NCI-H187 (cell line): Measurements from ENCODE around the gene ASB6.
"Not testable (repeated sequence)": the region's sequence is repeated elsewhere in the genome, so short reads cannot be mapped to it uniquely, and the experiment has no call there.

Experiments used
- DNase-seq, 2 experiments: peaks; one replicate each; lab custom pipeline; 2025; lab: John Stamatoyannopoulos, UW

ASB6 gene

GRCh38 chr9:129606161-129607026, 35.6 kb downstream of the ASB6 start:
- DNase-seq: no peak

GRCh38 chr9:129604766-129605163, 37.2 kb downstream of the ASB6 start:
- DNase-seq: no peak

GRCh38 chr9:129604056-129604765, 37.7 kb downstream of the ASB6 start:
- DNase-seq: no peak

GRCh38 chr9:129602598-129603415, 39.1 kb downstream of the ASB6 start:
- DNase-seq: no peak

- DNase-seq: no peak
Measured at GRCh38 chr9:129601082-129601674, 40.8 kb downstream of the ASB6 start.

- DNase-seq: no peak
Measured at GRCh38 chr9:129598089-129598596, 43.8 kb downstream of the ASB6 start.

GRCh38 chr9:129597355-129598088, 44.4 kb downstream of the ASB6 start:
- DNase-seq: no peak

- no peak for DNase-seq
Measured at GRCh38 chr9:129596541-129597331, 45.2 kb downstream of the ASB6 start.

GRCh38 chr9:129595903-129596540, 45.9 kb downstream of the ASB6 start:
- DNase-seq: no peak

- DNase-seq: no peak
Measured at GRCh38 chr9:129595311-129595741, 46.6 kb downstream of the ASB6 start.

- DNase-seq: no peak
Measured at GRCh38 chr9:129594632-129595031, 47.3 kb downstream of the ASB6 start.

GRCh38 chr9:129592790-129593189, 49.2 kb downstream of the ASB6 start:
- not testable (repeated sequence) for DNase-seq

- DNase-seq: no peak
Measured at GRCh38 chr9:129591916-129592315, 50.0 kb downstream of the ASB6 start.

GRCh38 chr9:129590466-129590865, 51.5 kb downstream of the ASB6 start:
- no peak for DNase-seq

- DNase-seq: peak in 1 of 2 experiments; percentile 47
Measured at GRCh38 chr9:129587487-129588262, 54.3 kb downstream of the ASB6 start.

- no peak for DNase-seq
Measured at GRCh38 chr9:129586685-129587084, 55.3 kb downstream of the ASB6 start.

GRCh38 chr9:129586245-129586644, 55.7 kb downstream of the ASB6 start:
- no peak for DNase-seq

- no peak for DNase-seq
Measured at GRCh38 chr9:129585352-129585751, 56.6 kb downstream of the ASB6 start.
